ENCODE data around the gene NCS1. TPM values are rescaled to one million over a fixed set of nuclear protein-coding genes. Genes with fewer than 3 reads are reported as not detected.

Gene NCS1
- polyA plus RNA-seq, 3 donors = not detected

- Histone ChIP-seq H3K27ac (ENCODE audit: low read depth in 1 of 2, low read length in 2 of 2) (no peak within 1 kb of the TSS), H3K36me3 (replicated peaks in 1 of 2; ENCODE audit: control insufficient read depth in 1 of 2, insufficient read depth in 2 of 2, low read length in 2 of 2) (no peaks in the 10 kb centered on the region), H3K4me2 (replicated peaks; ENCODE audit: extremely low read depth, low read length, poor library complexity, severe bottlenecking) (peak within 1 kb of the TSS; percentile 23), H4K20me1 (ENCODE audit: insufficient read depth, low read length) (no peaks in the 10 kb centered on the region), H3K79me2 (ENCODE audit: insufficient read depth, low read length) (no peaks in the 10 kb centered on the region), H3K9ac (ENCODE audit: insufficient read depth, low read length, poor library complexity, severe bottlenecking) (no peak within 1 kb of the TSS), H3K9me3 (replicated peaks in 1 of 2; ENCODE audit: control insufficient read depth in 1 of 2, insufficient read depth in 1 of 2, low read length in 2 of 2) (peaks cover 0 to 22% of the 10 kb centered on the region in 2 donors), H3K27me3 (ENCODE audit: control insufficient read depth in 2 of 2, insufficient read depth in 2 of 2, low read length in 2 of 2) (peaks cover 27 to 68% of the 10 kb centered on the region in 2 donors), H3K4me1 (ENCODE audit: control insufficient read depth in 1 of 2, insufficient read depth in 2 of 2, low read length in 2 of 2) (peaks cover 15 to 21% of the 10 kb centered on the region in 2 donors), H3K4me3 (replicated peaks in 1 of 3; ENCODE audit: low read depth in 2 of 3, low read length in 3 of 3) (no peak within 1 kb of the TSS), H2AFZ (ENCODE audit: insufficient read depth, low read depth, low read length, poor library complexity, severe bottlenecking) (no peak within 1 kb of the TSS)
- peaks cover 0 to 6% of the 10 kb centered on the region in 2 donors for H3K36me3 Mint-ChIP-seq
- no peak for DNase-seq
- 3% methylated on average over 73 of the region's 89 CpGs for WGBS (ENCODE audit: insufficient coverage)
- intact Hi-C loops (cut with micrococcal nuclease) = no loop called here
- peaks cover 0 to 13% (median 7%) of the 10 kb centered on the region in 7 donors for H3K9me3 Mint-ChIP-seq
- TF ChIP-seq CTCF (IDR thresholded peaks at IDR 0.05) = no peak
- peaks cover 32% of the 10 kb centered on the region for H3K4me1 Mint-ChIP-seq
- H3K27me3 Mint-ChIP-seq (ENCODE audit: low read depth in 3 of 3) = peaks cover 67 to 81% (median 70%) of the 10 kb centered on the region in 3 donors
- H3K4me3 Mint-ChIP-seq = peak within 1 kb of the TSS; percentile 39 to 77
- H3K27ac Mint-ChIP-seq = no peak within 1 kb of the TSS
Measured at GRCh38 chr9:130265431-130266235, 93.4 kb downstream of the NCS1 start, which contains the start of gene HMCN2. HMCN2 (plus strand) TSS chr9:130265760; CDS start chr9:130265879, 119 bp downstream.

- H3K36me3 Mint-ChIP-seq = peaks cover 0 to 6% of the 10 kb centered on the region in 2 donors
- peaks cover 61 to 79% (median 64%) of the 10 kb centered on the region in 3 donors for H3K27me3 Mint-ChIP-seq (ENCODE audit: low read depth in 3 of 3)
- peaks cover 27 to 61% of the 10 kb centered on the region in 2 donors for H3K27me3 ChIP-seq (ENCODE audit: control insufficient read depth in 2 of 2, insufficient read depth in 2 of 2, low read length in 2 of 2)
- H3K4me1 Mint-ChIP-seq = peaks cover 32% of the 10 kb centered on the region
- no peak overlapping the region for H3K9ac ChIP-seq (ENCODE audit: insufficient read depth, low read length, poor library complexity, severe bottlenecking)
- no peak overlapping the region for H3K4me2 ChIP-seq (replicated peaks; ENCODE audit: extremely low read depth, low read length, poor library complexity, severe bottlenecking)
- DNase-seq = no peak
- H4K20me1 ChIP-seq (ENCODE audit: insufficient read depth, low read length) = no peaks in the 10 kb centered on the region
- WGBS (ENCODE audit: insufficient coverage) = 27% methylated on average over 39 of the region's 41 CpGs
- H3K36me3 ChIP-seq (replicated peaks in 1 of 2; ENCODE audit: control insufficient read depth in 1 of 2, insufficient read depth in 2 of 2, low read length in 2 of 2) = no peaks in the 10 kb centered on the region
- no peaks in the 10 kb centered on the region for H3K79me2 ChIP-seq (ENCODE audit: insufficient read depth, low read length)
- H3K4me3 Mint-ChIP-seq = peak overlapping the region in 1 of 2 donors; percentile 70
- TF ChIP-seq CTCF (IDR thresholded peaks at IDR 0.05) = no peak
- H3K9me3 Mint-ChIP-seq = peaks cover 0 to 13% (median 7%) of the 10 kb centered on the region in 7 donors
- H3K4me1 ChIP-seq (ENCODE audit: control insufficient read depth in 1 of 2, insufficient read depth in 2 of 2, low read length in 2 of 2) = peaks cover 15 to 21% of the 10 kb centered on the region in 2 donors
- H3K27ac ChIP-seq (ENCODE audit: low read depth in 1 of 2, low read length in 2 of 2) = no peak overlapping the region
- H3K4me3 ChIP-seq (replicated peaks in 1 of 3; ENCODE audit: low read depth in 2 of 3, low read length in 3 of 3) = no peak overlapping the region
- peaks cover 0 to 22% of the 10 kb centered on the region in 2 donors for H3K9me3 ChIP-seq (replicated peaks in 1 of 2; ENCODE audit: control insufficient read depth in 1 of 2, insufficient read depth in 1 of 2, low read length in 2 of 2)
- no peak overlapping the region for H2AFZ ChIP-seq (ENCODE audit: insufficient read depth, low read depth, low read length, poor library complexity, severe bottlenecking)
- intact Hi-C loops (cut with micrococcal nuclease) = no loop called here
- H3K27ac Mint-ChIP-seq = no peak overlapping the region
Measured at GRCh38 chr9:130266236-130267098, 94.3 kb downstream of the NCS1 start.
